GM12878 (cell line): ENCODE data around the gene HHIP. TPM values are rescaled to one million over a fixed set of nuclear protein-coding genes. Genes with fewer than 3 reads are reported as not detected.

Experiments
- E2F8 ChIP-seq: fragments of 450-650 bp; IDR thresholded peaks from 2 replicates; pipeline ENCODE4 v1.6.1; 2018; ENCODE audit warnings: mild to moderate bottlenecking, low read depth, moderate library complexity; ENCODE audit not compliant: partially characterized antibody
- ETV6 ChIP-seq, 2 experiments: fragments of 450-650 bp in 1 of 2; IDR thresholded peaks in 1 of 2; conservative IDR thresholded peaks in 1 of 2; 2 replicates each; pipeline ENCODE4 v1.6.1; 2014; ENCODE audit warnings: antibody characterized with exemption in 1 of 2, borderline replicate concordance in 1 of 2, low read depth in 1 of 2, mild to moderate bottlenecking in 1 of 2, moderate library complexity in 1 of 2
- GABPA ChIP-seq: IDR thresholded peaks from 2 replicates; pipeline ENCODE4 v1.6.1; 2014; ENCODE audit warnings: antibody characterized with exemption, low read depth, mild to moderate bottlenecking, inconsistent platforms
- KLF5 ChIP-seq: fragments of 450-650 bp; IDR thresholded peaks from 2 replicates; pipeline ENCODE4 v1.6.1; 2014; ENCODE audit warnings: mild to moderate bottlenecking; ENCODE audit not compliant: partially characterized antibody
- NR2C1 ChIP-seq: fragments of 450-650 bp; IDR thresholded peaks from 2 replicates; pipeline ENCODE4 v1.6.1; 2017; ENCODE audit warnings: antibody characterized with exemption, mild to moderate bottlenecking, moderate library complexity
- REST ChIP-seq: IDR thresholded peaks from 2 replicates; pipeline ENCODE4 v1.6.1; 2012; ENCODE audit warnings: mild to moderate bottlenecking, low read depth, low read length
- SKIL ChIP-seq: fragments of 450-650 bp; IDR thresholded peaks from 2 replicates; pipeline ENCODE4 v1.6.1; 2017; ENCODE audit warnings: mild to moderate bottlenecking, low read depth, inconsistent platforms; ENCODE audit not compliant: poor library complexity, severe bottlenecking
- SMAD5 ChIP-seq: IDR thresholded peaks from 2 replicates; pipeline ENCODE4 v1.6.1; 2016; ENCODE audit warnings: antibody characterized with exemption, low read depth
- SPI1 ChIP-seq: IDR thresholded peaks from 2 replicates; pipeline ENCODE4 v1.6.1; 2011; ENCODE audit warnings: low read depth, mild to moderate bottlenecking, low read length, moderate library complexity, borderline replicate concordance; ENCODE audit not compliant: insufficient read depth
- SREBF1 ChIP-seq: IDR thresholded peaks from 2 replicates; pipeline ENCODE4 v1.6.1; 2012; ENCODE audit warnings: mild to moderate bottlenecking, low read length
- TCF12 ChIP-seq: IDR thresholded peaks from 2 replicates; pipeline ENCODE4 v1.6.1; 2011; ENCODE audit warnings: low read depth, mild to moderate bottlenecking, low read length
- USF2 ChIP-seq: IDR thresholded peaks from 2 replicates; pipeline ENCODE4 v1.6.1; 2011; ENCODE audit warnings: low read depth, low read length, improper control_type of control experiment, borderline replicate concordance
- ZNF592 ChIP-seq: fragments of 450-650 bp; IDR thresholded peaks from 2 replicates; pipeline ENCODE4 v1.6.1; 2017; ENCODE audit warnings: mild to moderate bottlenecking, moderate library complexity
- ZZZ3 ChIP-seq: IDR thresholded peaks from 2 replicates; pipeline ENCODE4 v1.6.1; 2011; ENCODE audit warnings: low read depth; ENCODE audit not compliant: control insufficient read depth, insufficient read length
- polyA plus RNA-seq, 11 experiments: library from polyadenylated mRNA; depleted of rRNA in 4 of 11; unstranded in 6 of 11; stranded (reverse) in 5 of 11; fragments of >200 nt; fragmentation: Nextera tagmentation in 4 of 11; fragmentation: Illumina TruSeq in 1 of 11; extraction: Ambion mirVana in 4 of 11; extraction: Trizol in 1 of 11; gene quantifications; 1 replicate in 1 of 11; 2 replicates in 10 of 11; pipeline versions ENCODE4 v1.2.1 to v1.2.3, GENCODE V29; 2011 to 2016; ENCODE audit warnings: inconsistent platforms in 2 of 11, missing spikeins in 2 of 11, low read depth in 1 of 11
- total RNA-seq, 4 experiments: library from RNA; depleted of rRNA in 3 of 4; stranded (reverse); fragments of >200 nt in 3 of 4; fragmentation: Illumina TruSeq in 1 of 4; extraction: Trizol in 1 of 4; gene quantifications; 2 replicates each; pipeline versions ENCODE4 v1.2.1 to v1.2.3, GENCODE V29; 2013 to 2021

Gene HHIP
- total and polyA plus RNA-seq, 10 of the 15 experiments (the other 5 are each of a cell fraction or from before 2014, with no cell fraction given), result 0.06 to 0.56 (median 0.24) TPM; not detected in 1

GRCh38 chr4:144634978-144635747, 10.8 kb upstream of the HHIP start (continued):
- TF ChIP-seq SKIL, result peak; percentile 54
- TF ChIP-seq KLF5, result no peak
- peak; percentile 23; the same call in 1 of the 2 replicates for TF ChIP-seq SPI1
- no peak for TF ChIP-seq E2F8
- no peak for TF ChIP-seq ZNF592
- TF ChIP-seq NR2C1, result no peak
- no peak for TF ChIP-seq SMAD5
- TF ChIP-seq GABPA, result no peak
- no peak for TF ChIP-seq REST
- no peak for TF ChIP-seq ZZZ3
- TF ChIP-seq ETV6 (conservative IDR thresholded peaks at IDR 0.05 in 1 of 2, IDR thresholded peaks at IDR 0.05 in 1 of 2; ENCODE audit: borderline replicate concordance in 1 of 2, low read depth in 1 of 2), result peak in 1 of 2 experiments; percentile 64; a peak in 1 of 4 replicates
- TF ChIP-seq USF2, result no peak
- peak; percentile 69; the same call in 1 of the 2 replicates for TF ChIP-seq TCF12
- no peak for TF ChIP-seq SREBF1
